ENCODE results near the gene DHX9. TPM values are rescaled to one million over a fixed set of nuclear protein-coding genes. Genes with fewer than 3 reads are reported as not detected.

DHX9 gene
- polyA plus RNA-seq, 1 donor from 2014 or later = 193 TPM

- Histone ChIP-seq H3K36me3 (ENCODE audit: insufficient read depth, low read length) (no peaks in the 10 kb centered on the region), H3K4me3 (ENCODE audit: low read length) (no peak overlapping the region), H3K27me3 (ENCODE audit: insufficient read depth, low read depth, low read length) (no peaks in the 10 kb centered on the region), H3K9me2 (ENCODE audit: insufficient read depth, low read length) (no peaks in the 10 kb centered on the region), H3K4me2 (ENCODE audit: low read length) (no peak overlapping the region), H4K20me1 (ENCODE audit: insufficient read depth) (no peaks in the 10 kb centered on the region), H3K79me2 (replicated peaks; ENCODE audit: insufficient read depth, low read length) (no peaks in the 10 kb centered on the region), H2AFZ (ENCODE audit: low read depth, low read length) (no peak overlapping the region), H3F3A (ENCODE audit: insufficient read depth, low read length, poor library complexity, severe bottlenecking) (no peaks in the 10 kb centered on the region), H3K27ac (ENCODE audit: low read length) (no peak overlapping the region), H3K9ac (ENCODE audit: low read length) (no peak overlapping the region), H3K9me3 (ENCODE audit: low read length) (no peaks in the 10 kb centered on the region)
- TF ChIP-seq, protein P1, sequence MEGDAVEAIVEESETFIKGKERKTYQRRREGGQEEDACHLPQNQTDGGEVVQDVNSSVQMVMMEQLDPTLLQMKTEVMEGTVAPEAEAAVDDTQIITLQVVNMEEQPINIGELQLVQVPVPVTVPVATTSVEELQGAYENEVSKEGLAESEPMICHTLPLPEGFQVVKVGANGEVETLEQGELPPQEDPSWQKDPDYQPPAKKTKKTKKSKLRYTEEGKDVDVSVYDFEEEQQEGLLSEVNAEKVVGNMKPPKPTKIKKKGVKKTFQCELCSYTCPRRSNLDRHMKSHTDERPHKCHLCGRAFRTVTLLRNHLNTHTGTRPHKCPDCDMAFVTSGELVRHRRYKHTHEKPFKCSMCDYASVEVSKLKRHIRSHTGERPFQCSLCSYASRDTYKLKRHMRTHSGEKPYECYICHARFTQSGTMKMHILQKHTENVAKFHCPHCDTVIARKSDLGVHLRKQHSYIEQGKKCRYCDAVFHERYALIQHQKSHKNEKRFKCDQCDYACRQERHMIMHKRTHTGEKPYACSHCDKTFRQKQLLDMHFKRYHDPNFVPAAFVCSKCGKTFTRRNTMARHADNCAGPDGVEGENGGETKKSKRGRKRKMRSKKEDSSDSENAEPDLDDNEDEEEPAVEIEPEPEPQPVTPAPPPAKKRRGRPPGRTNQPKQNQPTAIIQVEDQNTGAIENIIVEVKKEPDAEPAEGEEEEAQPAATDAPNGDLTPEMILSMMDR (IDR thresholded peaks at IDR 0.05; ENCODE audit: poor library complexity, severe bottlenecking) = no peak
- TF ChIP-seq POLR2AphosphoS5 (IDR thresholded peaks at IDR 0.05) = no peak
- TF ChIP-seq REST (IDR thresholded peaks at IDR 0.05; ENCODE audit: borderline replicate concordance) = no peak
- no peak for TF ChIP-seq EP300 (conservative IDR thresholded peaks at IDR 0.05; ENCODE audit: poor library complexity, severe bottlenecking)
- no peak for TF ChIP-seq SMC3 (conservative IDR thresholded peaks at IDR 0.05; ENCODE audit: poor library complexity)
- TF ChIP-seq EZH2 (IDR thresholded peaks at IDR 0.05; ENCODE audit: borderline replicate concordance, insufficient read depth, low read length, poor library complexity, severe bottlenecking) = no peak
- no peak for TF ChIP-seq RAD21 (conservative IDR thresholded peaks at IDR 0.05)
Measured at GRCh38 chr1:182829285-182829932, 9.7 kb upstream of the DHX9 start.

DNA sequence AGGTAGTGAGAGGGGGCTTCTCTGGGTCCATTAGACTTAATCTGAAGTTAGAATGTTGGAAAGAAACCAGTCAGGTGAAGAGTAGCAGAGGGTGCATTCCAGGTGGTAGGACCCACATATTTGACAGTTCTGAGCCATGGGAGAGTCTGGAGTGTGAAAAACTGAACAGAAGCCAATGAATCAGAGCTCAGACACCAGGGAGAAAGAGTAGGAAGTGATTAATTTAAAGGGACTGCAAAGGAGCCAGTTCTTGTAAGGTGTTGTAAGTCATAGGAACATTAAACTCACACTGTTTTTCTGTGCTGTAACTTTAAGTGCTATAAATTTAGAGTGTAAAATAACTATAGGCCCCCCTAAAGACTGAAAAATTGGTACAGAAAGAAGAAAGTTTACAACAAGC lies 5.9 kb upstream of the DHX9 start:
- no peak overlapping the region for H3K27ac ChIP-seq (ENCODE audit: low read length)
- no peak for TF ChIP-seq RAD21 (conservative IDR thresholded peaks at IDR 0.05)
- no peak overlapping the region for H3K9ac ChIP-seq (ENCODE audit: low read length)
- H3K4me2 ChIP-seq (ENCODE audit: low read length) = no peak overlapping the region
- H3K9me2 ChIP-seq (ENCODE audit: insufficient read depth, low read length) = no peaks in the 10 kb centered on the region
- no peak overlapping the region for H3K4me3 ChIP-seq (ENCODE audit: low read length)
- H4K20me1 ChIP-seq (ENCODE audit: insufficient read depth) = no peaks in the 10 kb centered on the region
- H3K36me3 ChIP-seq (ENCODE audit: insufficient read depth, low read length) = no peaks in the 10 kb centered on the region
- H3K27me3 ChIP-seq (ENCODE audit: insufficient read depth, low read depth, low read length) = no peaks in the 10 kb centered on the region
- no peaks in the 10 kb centered on the region for H3F3A ChIP-seq (ENCODE audit: insufficient read depth, low read length, poor library complexity, severe bottlenecking)
- H3K79me2 ChIP-seq (replicated peaks; ENCODE audit: insufficient read depth, low read length) = no peaks in the 10 kb centered on the region
- H2AFZ ChIP-seq (ENCODE audit: low read depth, low read length) = no peak overlapping the region
- no peaks in the 10 kb centered on the region for H3K9me3 ChIP-seq (ENCODE audit: low read length)

GRCh38 chr1:182834326-182834725 lies 4.8 kb upstream of the DHX9 start:
- Histone ChIP-seq H3K9me2 (ENCODE audit: insufficient read depth, low read length) (no peaks in the 10 kb centered on the region), H3K36me3 (ENCODE audit: insufficient read depth, low read length) (no peaks in the 10 kb centered on the region), H3K27me3 (ENCODE audit: insufficient read depth, low read depth, low read length) (no peaks in the 10 kb centered on the region), H2AFZ (ENCODE audit: low read depth, low read length) (no peak overlapping the region), H3K27ac (ENCODE audit: low read length) (no peak overlapping the region), H3K4me3 (ENCODE audit: low read length) (no peak overlapping the region), H4K20me1 (ENCODE audit: insufficient read depth) (no peaks in the 10 kb centered on the region), H3K9ac (ENCODE audit: low read length) (no peak overlapping the region), H3K4me2 (ENCODE audit: low read length) (no peak overlapping the region), H3K79me2 (replicated peaks; ENCODE audit: insufficient read depth, low read length) (no peaks in the 10 kb centered on the region), H3F3A (ENCODE audit: insufficient read depth, low read length, poor library complexity, severe bottlenecking) (no peaks in the 10 kb centered on the region), H3K9me3 (ENCODE audit: low read length) (no peaks in the 10 kb centered on the region)
- no peak for TF ChIP-seq EZH2 (IDR thresholded peaks at IDR 0.05; ENCODE audit: borderline replicate concordance, insufficient read depth, low read length, poor library complexity, severe bottlenecking)
- no peak for TF ChIP-seq REST (IDR thresholded peaks at IDR 0.05; ENCODE audit: borderline replicate concordance)
- TF ChIP-seq RAD21 (conservative IDR thresholded peaks at IDR 0.05) = no peak
- no peak for TF ChIP-seq SMC3 (conservative IDR thresholded peaks at IDR 0.05; ENCODE audit: poor library complexity)
- TF ChIP-seq TAF1 (IDR thresholded peaks at IDR 0.05; ENCODE audit: low read depth) = no peak
- no peak for TF ChIP-seq POLR2AphosphoS5 (IDR thresholded peaks at IDR 0.05)
- TF ChIP-seq, protein P1 (IDR thresholded peaks at IDR 0.05; ENCODE audit: poor library complexity, severe bottlenecking) = no peak
- TF ChIP-seq EP300 (conservative IDR thresholded peaks at IDR 0.05; ENCODE audit: poor library complexity, severe bottlenecking) = no peak
- TF ChIP-seq MXI1 (conservative IDR thresholded peaks at IDR 0.05; ENCODE audit: poor library complexity, severe bottlenecking) = no peak
